HepG2 (cell line): ENCODE measurements around the gene TMEM107. TPM values are rescaled to one million over a fixed set of nuclear protein-coding genes. Genes with fewer than 3 reads are reported as not detected.
A peak's percentile ranks its signal among the peaks of the same experiment; 100 is the strongest.

Experiments
- ATAC-seq: fragments of 200-7000 bp; cut with Tn5 transposase; 3 replicates; pipeline ENCODE4 v1.9.1; 2020; ENCODE audit warnings: mild to moderate bottlenecking, moderate library complexity
- BruUV-seq: library from RNA; stranded (reverse); fragments of 400-500 nt; replicated peaks from 2 replicates; lab custom pipeline; 2021; lab: Mats Ljungman, UMichigan
- CTCF ChIA-PET: fragments of 300-600 bp; formaldehyde crosslinking; extraction: SDS; loops from one replicate; lab custom pipeline; 2021; ENCODE audit warnings: low total read pairs, inconsistent platforms, low intra/inter-chr PET ratio; lab: Yijun Ruan, JAX
- POLR2A ChIA-PET: fragments of 350-600 bp; sonication (Branson Sonifier 250); formaldehyde crosslinking; loops from one replicate; lab custom pipeline; 2020; ENCODE audit warnings: antibody characterized with exemption, inconsistent platforms; lab: Yijun Ruan, JAX
- DNase-seq: peaks from one replicate; pipeline ENCODE4 v3.0.0-alpha.2; 2015; ENCODE audit warnings: low spot score
- FAIRE-seq: peaks from 3 replicates; lab custom pipeline; 2011; peaks lifted over from hg19 to GRCh38; lab: Jason Lieb, UNC
- H2AFZ ChIP-seq: one replicate; pipeline ENCODE4 v1.6.1; 2011; ENCODE audit warnings: low read length, inconsistent platforms
- H3K27ac ChIP-seq: fragments of 300-600 bp; 3 replicates; pipeline ENCODE4 v1.8.0; 2011; ENCODE audit warnings: mixed run types, mild to moderate bottlenecking, mixed read lengths, low read length, inconsistent platforms; ENCODE audit not compliant: insufficient read depth; ENCODE audit errors: extremely low read length
- H3K27me3 ChIP-seq, 2 experiments: fragments of 200-600 bp in 1 of 2; 2 replicates in 1 of 2; 3 replicates in 1 of 2; pipeline versions ENCODE4 v1.6.0 to v1.8.0; 2011; ENCODE audit warnings: low read length in 2 of 2, mild to moderate bottlenecking in 2 of 2, moderate library complexity in 2 of 2, inconsistent platforms in 1 of 2; ENCODE audit not compliant: insufficient read depth in 2 of 2, control insufficient read depth in 1 of 2
- H3K36me3 ChIP-seq, 2 experiments: fragments of 200-600 bp in 1 of 2; replicated peaks in 1 of 2; 2 replicates in 1 of 2; 3 replicates in 1 of 2; pipeline versions ENCODE4 v1.5.1 to v1.8.0; 2011; ENCODE audit warnings: low read length in 2 of 2, inconsistent platforms in 1 of 2; ENCODE audit not compliant: insufficient read depth in 2 of 2, control insufficient read depth in 1 of 2
- H3K4me1 ChIP-seq: 2 replicates; pipeline ENCODE4 v1.5.1; 2012; ENCODE audit warnings: low read length, inconsistent platforms; ENCODE audit not compliant: insufficient read depth
- H3K4me2 ChIP-seq: 2 replicates; pipeline ENCODE4 v1.6.0; 2011; ENCODE audit warnings: low read depth, low read length, inconsistent platforms
- H3K4me3 ChIP-seq, 3 experiments: fragments of 200-600 bp in 1 of 3; sonication (generic), shearing (Covaris generic) in 1 of 3; replicated peaks in 1 of 3; 2 replicates each; pipeline ENCODE4 v1.5.1; 2011 to 2016; ENCODE audit warnings: low read length in 3 of 3, inconsistent platforms in 2 of 3, low read depth in 2 of 3, mild to moderate bottlenecking in 2 of 3, control low read depth in 1 of 3, mixed read lengths in 1 of 3; ENCODE audit not compliant: insufficient read depth in 1 of 3
- H3K79me2 ChIP-seq: one replicate; pipeline ENCODE4 v1.6.1; 2011; ENCODE audit warnings: low read length, inconsistent platforms; ENCODE audit not compliant: insufficient read depth
- H3K9ac ChIP-seq: 2 replicates; pipeline ENCODE4 v1.6.0; 2011; ENCODE audit warnings: mild to moderate bottlenecking, low read depth, low read length, inconsistent platforms; ENCODE audit not compliant: insufficient read depth
- H3K9me3 ChIP-seq: 2 replicates; pipeline ENCODE4 v1.5.1; 2012; ENCODE audit warnings: mild to moderate bottlenecking, low read length
- H4K20me1 ChIP-seq: 2 replicates; pipeline ENCODE4 v1.6.0; 2011; ENCODE audit warnings: inconsistent platforms, mild to moderate bottlenecking, low read length, moderate library complexity; ENCODE audit not compliant: insufficient read depth
- CREB1 ChIP-seq, 2 experiments: fragments of 450-650 bp in 1 of 2; IDR thresholded peaks; 2 replicates each; pipeline ENCODE4 v1.6.1; 2016 to 2017; ENCODE audit warnings: control low read depth in 1 of 2, mild to moderate bottlenecking in 1 of 2, missing compliant biosample characterization in 1 of 2, missing genetic modification characterization in 1 of 2
- HNF4A ChIP-seq: sonication (generic); formaldehyde crosslinking; IDR thresholded peaks from 2 replicates; pipeline ENCODE4 v1.4.0; 2020; ENCODE audit warnings: missing genetic modification reagents
- SALL1 ChIP-seq: sonication (generic); formaldehyde crosslinking; IDR thresholded peaks from 2 replicates; pipeline ENCODE4 v1.8.0; 2022; ENCODE audit warnings: mild to moderate bottlenecking, missing genetic modification reagents
- SOX5 ChIP-seq: IDR thresholded peaks from 2 replicates; pipeline ENCODE4 v1.6.1; 2016; ENCODE audit warnings: borderline replicate concordance
- ZNF605 ChIP-seq: sonication (generic); formaldehyde crosslinking; IDR thresholded peaks from 2 replicates; pipeline ENCODE4 v1.8.0; 2022; ENCODE audit warnings: mild to moderate bottlenecking, missing genetic modification reagents
- ZNF616 ChIP-seq: sonication (generic); formaldehyde crosslinking; IDR thresholded peaks from 2 replicates; pipeline ENCODE4 v1.5.0; 2020; ENCODE audit warnings: low read depth, mild to moderate bottlenecking, missing genetic modification reagents
- WGBS: methylation state at CpG from one replicate; pipeline ENCODE4 v1.1.6; 2017; ENCODE audit warnings: low lambda C conversion rate; 5-methylcytosine and 5-hydroxymethylcytosine counted together
- in situ Hi-C: cut with HindIII; loops from 2 replicates; pipeline ENCODE4 v1.10.0; 2017; ENCODE audit warnings: low pct_unique_long_range_greater_than_20kb; ENCODE audit not compliant: extremely low pct_ligation_motif_present
- intact Hi-C: fragments of 100-400 bp; cut with micrococcal nuclease; formaldehyde crosslinking; loops from one replicate; pipeline ENCODE4 v1.10.0; 2022; ENCODE audit not compliant: unreplicated experiment
- polyA plus RNA-seq, 8 experiments: library from polyadenylated mRNA; depleted of rRNA in 3 of 8; stranded (reverse) in 7 of 8; unstranded in 1 of 8; fragments of >200 nt; fragmentation: Illumina TruSeq in 4 of 8; extraction: Trizol in 4 of 8; gene quantifications; 2 replicates each; pipeline versions ENCODE4 v1.2.1 to v1.2.3, GENCODE V29; 2011 to 2016; ENCODE audit warnings: low read depth in 4 of 8, missing spikeins in 1 of 8, mixed read lengths in 1 of 8; ENCODE audit not compliant: insufficient read depth in 1 of 8
- total RNA-seq, 5 experiments: library from RNA; depleted of rRNA; stranded (reverse); fragments of >200 nt; fragmentation: Illumina TruSeq; extraction: Trizol; gene quantifications; 2 replicates each; pipeline ENCODE4 v1.2.3, GENCODE V29; 2016; ENCODE audit warnings: low read depth in 1 of 5
- TF ChIP-seq, protein P1 (sequence below): sonication (generic); formaldehyde crosslinking; IDR thresholded peaks from 2 replicates; pipeline ENCODE4 v1.5.1; 2020; ENCODE audit warnings: mild to moderate bottlenecking, missing genetic modification reagents, moderate library complexity
- TF ChIP-seq, protein P2 (sequence below): sonication (generic); formaldehyde crosslinking; IDR thresholded peaks from 2 replicates; pipeline ENCODE4 v1.4.0; 2020; ENCODE audit warnings: missing genetic modification reagents
- TF ChIP-seq, protein P3 (sequence below): sonication (generic); formaldehyde crosslinking; IDR thresholded peaks from 2 replicates; pipeline ENCODE4 v1.4.0; 2020; ENCODE audit warnings: missing genetic modification reagents
- TF ChIP-seq, protein P4 (sequence below): sonication (generic); formaldehyde crosslinking; IDR thresholded peaks from 2 replicates; pipeline ENCODE4 v1.5.0; 2020; ENCODE audit warnings: missing genetic modification reagents

The TMEM107 gene
- total and polyA plus RNA-seq, 2 of the 13 experiments (the other 11 are each of a cell fraction or from before 2014, with no cell fraction given) = 7.2 to 15.3 TPM

DNA sequence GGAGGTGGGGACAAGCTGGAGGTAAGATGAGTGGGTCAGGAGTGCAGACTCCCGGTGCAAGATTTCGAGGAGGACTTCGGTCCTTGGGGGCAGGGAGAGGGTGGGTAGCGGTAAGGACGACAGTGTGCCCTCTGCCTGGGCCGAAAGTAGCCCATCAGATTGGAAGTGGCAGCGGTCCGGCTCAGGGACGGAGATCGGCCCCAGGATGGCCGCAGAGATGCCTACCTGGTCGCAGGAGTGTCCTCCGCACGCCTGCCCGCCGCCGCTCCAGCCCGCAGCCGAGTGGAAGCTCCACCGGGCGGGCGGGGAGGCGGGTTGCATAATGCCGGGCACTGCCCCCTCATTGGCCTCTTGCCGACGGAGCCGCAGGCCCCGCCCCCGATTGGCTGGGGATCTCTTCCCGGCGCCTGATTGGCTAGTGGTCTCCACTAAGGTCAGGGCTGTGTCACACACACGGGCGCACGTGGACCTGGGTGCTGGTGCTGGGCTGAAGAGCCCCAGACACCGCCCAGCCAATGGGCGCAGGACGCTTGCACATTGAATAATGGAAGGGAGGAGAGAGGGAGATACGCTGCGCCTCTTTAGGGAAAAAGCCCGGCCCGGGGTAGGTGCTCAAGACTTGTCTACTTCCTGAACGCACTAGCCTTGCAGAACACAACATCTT lies 23.9 kb downstream of the TMEM107 start, which contains the start of gene PER1 (continued):
- TF ChIP-seq, protein P1, sequence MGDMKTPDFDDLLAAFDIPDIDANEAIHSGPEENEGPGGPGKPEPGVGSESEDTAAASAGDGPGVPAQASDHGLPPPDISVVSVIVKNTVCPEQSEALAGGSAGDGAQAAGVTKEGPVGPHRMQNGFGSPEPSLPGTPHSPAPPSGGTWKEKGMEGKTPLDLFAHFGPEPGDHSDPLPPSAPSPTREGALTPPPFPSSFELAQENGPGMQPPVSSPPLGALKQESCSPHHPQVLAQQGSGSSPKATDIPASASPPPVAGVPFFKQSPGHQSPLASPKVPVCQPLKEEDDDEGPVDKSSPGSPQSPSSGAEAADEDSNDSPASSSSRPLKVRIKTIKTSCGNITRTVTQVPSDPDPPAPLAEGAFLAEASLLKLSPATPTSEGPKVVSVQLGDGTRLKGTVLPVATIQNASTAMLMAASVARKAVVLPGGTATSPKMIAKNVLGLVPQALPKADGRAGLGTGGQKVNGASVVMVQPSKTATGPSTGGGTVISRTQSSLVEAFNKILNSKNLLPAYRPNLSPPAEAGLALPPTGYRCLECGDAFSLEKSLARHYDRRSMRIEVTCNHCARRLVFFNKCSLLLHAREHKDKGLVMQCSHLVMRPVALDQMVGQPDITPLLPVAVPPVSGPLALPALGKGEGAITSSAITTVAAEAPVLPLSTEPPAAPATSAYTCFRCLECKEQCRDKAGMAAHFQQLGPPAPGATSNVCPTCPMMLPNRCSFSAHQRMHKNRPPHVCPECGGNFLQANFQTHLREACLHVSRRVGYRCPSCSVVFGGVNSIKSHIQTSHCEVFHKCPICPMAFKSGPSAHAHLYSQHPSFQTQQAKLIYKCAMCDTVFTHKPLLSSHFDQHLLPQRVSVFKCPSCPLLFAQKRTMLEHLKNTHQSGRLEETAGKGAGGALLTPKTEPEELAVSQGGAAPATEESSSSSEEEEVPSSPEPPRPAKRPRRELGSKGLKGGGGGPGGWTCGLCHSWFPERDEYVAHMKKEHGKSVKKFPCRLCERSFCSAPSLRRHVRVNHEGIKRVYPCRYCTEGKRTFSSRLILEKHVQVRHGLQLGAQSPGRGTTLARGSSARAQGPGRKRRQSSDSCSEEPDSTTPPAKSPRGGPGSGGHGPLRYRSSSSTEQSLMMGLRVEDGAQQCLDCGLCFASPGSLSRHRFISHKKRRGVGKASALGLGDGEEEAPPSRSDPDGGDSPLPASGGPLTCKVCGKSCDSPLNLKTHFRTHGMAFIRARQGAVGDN (CRISPR knock-in tag) = peak; percentile 89
- TF ChIP-seq SALL1 (CRISPR knock-in tag) (peak; percentile 70), CREB1 (IDR thresholded peaks at IDR 0.05) (0 out of 2 replicates have a peak, but pooled peaks have one; percentile 16), CREB1 (CRISPR knock-in tag; IDR thresholded peaks at IDR 0.05) (peak; percentile 38; the same call in 1 of the 2 replicates)

DNA sequence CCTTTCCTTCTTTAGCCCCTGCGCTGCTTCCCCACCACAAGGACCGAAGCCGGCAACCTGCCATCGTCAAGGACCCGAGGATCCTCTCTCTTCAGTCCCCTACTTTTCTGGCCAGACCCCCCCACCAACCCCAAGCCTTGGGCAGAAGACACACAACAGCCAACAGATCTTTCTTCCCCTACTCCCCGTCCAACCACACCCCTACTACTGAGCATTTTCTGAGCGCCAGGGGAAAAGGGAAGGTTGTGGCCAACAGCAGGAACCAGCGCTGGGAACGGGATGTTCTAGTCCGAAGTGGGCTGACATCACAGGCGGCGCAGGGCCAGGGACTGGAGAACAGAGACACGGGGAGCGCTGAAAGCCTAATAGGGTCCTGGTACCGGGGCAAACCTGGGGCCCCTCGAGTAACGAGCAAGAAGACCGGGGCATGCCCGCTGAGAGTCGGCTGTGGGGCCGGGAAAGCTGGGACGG lies 24.5 kb downstream of the TMEM107 start:
- ATAC-seq = no peak
- Histone ChIP-seq H3K9ac (peak overlapping the region; percentile 68), H2AFZ (no peak overlapping the region), H3K79me2 (peaks cover 4% of the 10 kb centered on the region), H3K9me3 (no peaks in the 10 kb centered on the region), H3K4me2 (peak overlapping the region; percentile 65), H4K20me1 (no peaks in the 10 kb centered on the region), H3K36me3 (peaks cover 8 to 23% of the 10 kb centered on the region in 2 experiments; a peak in 4 of 5 replicates), H3K4me3 (peak overlapping the region; percentile 46 to 70 (median 68); a peak in 5 of 6 replicates), H3K27me3 (no peaks in the 10 kb centered on the region), H3K4me1 (peaks cover 46% of the 10 kb centered on the region), H3K27ac (peak overlapping the region; percentile 45)
- BruUV-seq = no TSS peak
- DNase-seq = no peak
- TF ChIP-seq SOX5 = no peak
- no peak for TF ChIP-seq ZNF616 (CRISPR knock-in tag)
- TF ChIP-seq, protein P2, sequence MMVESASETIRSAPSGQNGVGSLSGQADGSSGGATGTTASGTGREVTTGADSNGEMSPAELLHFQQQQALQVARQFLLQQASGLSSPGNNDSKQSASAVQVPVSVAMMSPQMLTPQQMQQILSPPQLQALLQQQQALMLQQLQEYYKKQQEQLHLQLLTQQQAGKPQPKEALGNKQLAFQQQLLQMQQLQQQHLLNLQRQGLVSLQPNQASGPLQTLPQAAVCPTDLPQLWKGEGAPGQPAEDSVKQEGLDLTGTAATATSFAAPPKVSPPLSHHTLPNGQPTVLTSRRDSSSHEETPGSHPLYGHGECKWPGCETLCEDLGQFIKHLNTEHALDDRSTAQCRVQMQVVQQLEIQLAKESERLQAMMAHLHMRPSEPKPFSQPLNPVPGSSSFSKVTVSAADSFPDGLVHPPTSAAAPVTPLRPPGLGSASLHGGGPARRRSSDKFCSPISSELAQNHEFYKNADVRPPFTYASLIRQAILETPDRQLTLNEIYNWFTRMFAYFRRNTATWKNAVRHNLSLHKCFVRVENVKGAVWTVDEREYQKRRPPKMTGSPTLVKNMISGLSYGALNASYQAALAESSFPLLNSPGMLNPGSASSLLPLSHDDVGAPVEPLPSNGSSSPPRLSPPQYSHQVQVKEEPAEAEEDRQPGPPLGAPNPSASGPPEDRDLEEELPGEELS = no peak
- TF ChIP-seq ZNF605 (CRISPR knock-in tag) = 0 out of 2 replicates have a peak, but pooled peaks have one; percentile 4
- TF ChIP-seq, protein P3, sequence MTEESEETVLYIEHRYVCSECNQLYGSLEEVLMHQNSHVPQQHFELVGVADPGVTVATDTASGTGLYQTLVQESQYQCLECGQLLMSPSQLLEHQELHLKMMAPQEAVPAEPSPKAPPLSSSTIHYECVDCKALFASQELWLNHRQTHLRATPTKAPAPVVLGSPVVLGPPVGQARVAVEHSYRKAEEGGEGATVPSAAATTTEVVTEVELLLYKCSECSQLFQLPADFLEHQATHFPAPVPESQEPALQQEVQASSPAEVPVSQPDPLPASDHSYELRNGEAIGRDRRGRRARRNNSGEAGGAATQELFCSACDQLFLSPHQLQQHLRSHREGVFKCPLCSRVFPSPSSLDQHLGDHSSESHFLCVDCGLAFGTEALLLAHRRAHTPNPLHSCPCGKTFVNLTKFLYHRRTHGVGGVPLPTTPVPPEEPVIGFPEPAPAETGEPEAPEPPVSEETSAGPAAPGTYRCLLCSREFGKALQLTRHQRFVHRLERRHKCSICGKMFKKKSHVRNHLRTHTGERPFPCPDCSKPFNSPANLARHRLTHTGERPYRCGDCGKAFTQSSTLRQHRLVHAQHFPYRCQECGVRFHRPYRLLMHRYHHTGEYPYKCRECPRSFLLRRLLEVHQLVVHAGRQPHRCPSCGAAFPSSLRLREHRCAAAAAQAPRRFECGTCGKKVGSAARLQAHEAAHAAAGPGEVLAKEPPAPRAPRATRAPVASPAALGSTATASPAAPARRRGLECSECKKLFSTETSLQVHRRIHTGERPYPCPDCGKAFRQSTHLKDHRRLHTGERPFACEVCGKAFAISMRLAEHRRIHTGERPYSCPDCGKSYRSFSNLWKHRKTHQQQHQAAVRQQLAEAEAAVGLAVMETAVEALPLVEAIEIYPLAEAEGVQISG (CRISPR knock-in tag) = no peak
- TF ChIP-seq, protein P4, sequence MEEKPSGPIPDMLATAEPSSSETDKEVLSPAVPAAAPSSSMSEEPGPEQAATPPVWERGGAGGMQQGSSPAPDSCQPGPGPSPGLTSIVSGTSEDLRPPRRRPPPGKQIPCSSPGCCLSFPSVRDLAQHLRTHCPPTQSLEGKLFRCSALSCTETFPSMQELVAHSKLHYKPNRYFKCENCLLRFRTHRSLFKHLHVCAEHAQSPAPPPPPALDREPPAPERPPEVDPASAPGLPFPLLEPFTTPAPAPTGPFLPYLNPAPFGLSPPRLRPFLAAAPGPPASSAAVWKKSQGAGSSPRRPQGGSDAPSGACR (CRISPR knock-in tag) = 0 out of 2 replicates have a peak, but pooled peaks have one; percentile 16
- TF ChIP-seq HNF4A (CRISPR knock-in tag) = no peak
- WGBS = 81% methylated on average over 22 of the region's 22 CpGs
- ChIA-PET CTCF (no interaction called here), POLR2A (interaction anchor here (1.0 to 1.7 kb wide), 3 partner anchors 12 to 70 kb away, joined by 4 to 7 read pairs (median 7); no protein-coding TSS in a partner anchor)
- intact Hi-C loops (loop anchor here (1.0 kb wide), 1 partner anchor 12 kb away; no protein-coding TSS in a partner anchor), in situ Hi-C loops (no loop called here)
- no peak for FAIRE-seq
